ENCODE data around the gene KCND2.

KCND2 gene

DNA sequence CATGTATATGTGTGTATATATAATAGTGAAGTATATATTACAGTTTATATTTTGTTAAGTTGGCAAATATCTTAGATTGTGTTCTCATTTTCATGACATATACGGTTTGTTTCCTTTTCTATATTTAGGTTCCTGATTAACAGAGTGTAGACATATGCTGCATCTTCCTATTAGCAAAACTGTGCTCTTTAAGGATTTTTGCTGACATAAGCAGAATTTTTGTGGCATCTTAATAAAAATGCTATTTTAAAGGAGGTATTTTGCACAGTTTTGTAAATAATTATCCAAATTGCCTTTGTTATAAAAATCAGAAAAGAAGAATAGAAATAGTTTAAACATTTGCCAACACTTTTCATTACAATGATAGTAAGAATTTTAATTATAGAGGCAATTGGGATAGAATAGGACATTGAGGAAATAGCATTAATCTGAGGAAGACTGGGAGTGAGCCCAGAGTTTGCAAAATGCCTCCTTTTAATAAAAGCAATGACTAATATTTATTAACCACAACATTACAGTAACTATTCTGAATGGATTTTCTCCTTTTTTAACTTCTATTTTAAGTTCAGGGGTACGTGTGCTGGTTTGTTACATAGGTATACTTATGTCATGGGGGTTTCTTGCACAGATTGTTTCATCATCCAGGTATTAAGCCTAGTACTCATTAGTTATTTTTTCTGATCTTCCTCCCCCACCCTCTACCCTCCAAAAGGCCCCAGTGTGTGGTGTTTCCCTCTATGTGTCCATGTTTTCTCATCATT lies 38.2 kb downstream of the KCND2 start:
- Histone ChIP-seq H3K79me2 (ENCODE audit: insufficient read depth, low read length) (no peaks in the 10 kb centered on the region), H3K36me3 (ENCODE audit: insufficient read depth, low read length) (no peaks in the 10 kb centered on the region), H3F3A (ENCODE audit: insufficient read depth, low read length) (no peaks in the 10 kb centered on the region)

GRCh38 chr7:120320218-120320961 lies 47.4 kb downstream of the KCND2 start:
- H2AFZ ChIP-seq (ENCODE audit: low read length) = no peak overlapping the region
- TF ChIP-seq EZH2 (IDR thresholded peaks at IDR 0.05; ENCODE audit: borderline replicate concordance, low read length) (no peak), CTCF (IDR thresholded peaks at IDR 0.05; ENCODE audit: low read length) (no peak)
- H3K4me1 ChIP-seq (ENCODE audit: insufficient read depth, low read length, severe bottlenecking) = no peaks in the 10 kb centered on the region

More for the DNA sequence above, 38.2 kb downstream of the KCND2 start:
- no peaks in the 10 kb centered on the region for H3K9me2 ChIP-seq (ENCODE audit: low read depth, low read length)
- no peaks in the 10 kb centered on the region for H3K9me3 ChIP-seq (ENCODE audit: low read length)
- no peak overlapping the region for H3K4me2 ChIP-seq (ENCODE audit: low read length)
- no peak overlapping the region for H3K9ac ChIP-seq (ENCODE audit: low read length)
- no peak overlapping the region for H2AFZ ChIP-seq (ENCODE audit: low read length)
- no peaks in the 10 kb centered on the region for H3K4me1 ChIP-seq (ENCODE audit: insufficient read depth, low read length, severe bottlenecking)
- no peak for TF ChIP-seq CTCF (IDR thresholded peaks at IDR 0.05; ENCODE audit: low read length)
- no peak for TF ChIP-seq EZH2 (IDR thresholded peaks at IDR 0.05; ENCODE audit: borderline replicate concordance, low read length)
- no peaks in the 10 kb centered on the region for H4K20me1 ChIP-seq (ENCODE audit: insufficient read depth, low read length)
- no peak overlapping the region for H3K27ac ChIP-seq (ENCODE audit: low read depth, low read length, poor library complexity, severe bottlenecking)
- no peaks in the 10 kb centered on the region for H3K27me3 ChIP-seq (ENCODE audit: insufficient read depth, low read length)
- no peak overlapping the region for H3K4me3 ChIP-seq (ENCODE audit: low read depth, low read length, poor library complexity, severe bottlenecking)

GRCh38 chr7:120327054-120327453 lies 54.1 kb downstream of the KCND2 start:
- no peaks in the 10 kb centered on the region for H3K27me3 ChIP-seq (ENCODE audit: insufficient read depth, low read length)
- H2AFZ ChIP-seq (ENCODE audit: low read length) = no peak overlapping the region
- no peaks in the 10 kb centered on the region for H3K79me2 ChIP-seq (ENCODE audit: insufficient read depth, low read length)
- H3K9ac ChIP-seq (ENCODE audit: low read length) = no peak overlapping the region
- H3K27ac ChIP-seq (ENCODE audit: low read depth, low read length, poor library complexity, severe bottlenecking) = no peak overlapping the region
- TF ChIP-seq EZH2 (IDR thresholded peaks at IDR 0.05; ENCODE audit: borderline replicate concordance, low read length) = no peak
- TF ChIP-seq CTCF (IDR thresholded peaks at IDR 0.05; ENCODE audit: low read length) = no peak
- H3K4me1 ChIP-seq (ENCODE audit: insufficient read depth, low read length, severe bottlenecking) = no peaks in the 10 kb centered on the region
- H3K9me2 ChIP-seq (ENCODE audit: low read depth, low read length) = no peaks in the 10 kb centered on the region
- no peaks in the 10 kb centered on the region for H3K9me3 ChIP-seq (ENCODE audit: low read length)
- no peak overlapping the region for H3K4me2 ChIP-seq (ENCODE audit: low read length)
- no peaks in the 10 kb centered on the region for H4K20me1 ChIP-seq (ENCODE audit: insufficient read depth, low read length)
- no peaks in the 10 kb centered on the region for H3F3A ChIP-seq (ENCODE audit: insufficient read depth, low read length)
- H3K36me3 ChIP-seq (ENCODE audit: insufficient read depth, low read length) = no peaks in the 10 kb centered on the region
- no peak overlapping the region for H3K4me3 ChIP-seq (ENCODE audit: low read depth, low read length, poor library complexity, severe bottlenecking)

More at GRCh38 chr7:120320218-120320961, 47.4 kb downstream of the KCND2 start:
- Histone ChIP-seq H3K4me3 (ENCODE audit: low read depth, low read length, poor library complexity, severe bottlenecking) (no peak overlapping the region), H3K36me3 (ENCODE audit: insufficient read depth, low read length) (no peaks in the 10 kb centered on the region), H3K4me2 (ENCODE audit: low read length) (no peak overlapping the region), H3F3A (ENCODE audit: insufficient read depth, low read length) (no peaks in the 10 kb centered on the region), H3K79me2 (ENCODE audit: insufficient read depth, low read length) (no peaks in the 10 kb centered on the region), H3K27me3 (ENCODE audit: insufficient read depth, low read length) (no peaks in the 10 kb centered on the region), H3K9me3 (ENCODE audit: low read length) (no peaks in the 10 kb centered on the region), H3K9me2 (ENCODE audit: low read depth, low read length) (no peaks in the 10 kb centered on the region), H4K20me1 (ENCODE audit: insufficient read depth, low read length) (no peaks in the 10 kb centered on the region), H3K27ac (ENCODE audit: low read depth, low read length, poor library complexity, severe bottlenecking) (no peak overlapping the region), H3K9ac (ENCODE audit: low read length) (no peak overlapping the region)
